Measurements from ENCODE around the gene MAGI1.

DNA sequence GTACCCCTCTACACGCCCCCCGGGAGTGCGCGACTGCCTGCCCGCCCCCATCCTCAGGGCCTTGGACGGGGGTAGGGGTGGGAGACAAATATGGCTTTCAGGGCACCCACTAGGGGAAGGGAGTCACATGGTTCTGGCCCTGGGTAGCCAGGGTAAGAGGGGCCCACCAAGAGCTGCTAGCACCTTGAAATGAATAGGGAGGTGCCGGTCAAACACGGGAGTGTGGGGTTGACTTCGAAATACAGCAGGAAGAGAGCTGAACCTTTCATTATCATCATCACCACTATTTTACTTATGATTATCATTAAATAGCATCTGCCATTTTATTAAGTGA lies 489.1 kb downstream of the MAGI1 start:
- TF ChIP-seq POLR2A (IDR thresholded peaks at IDR 0.05): no peak
- TF ChIP-seq, protein P1, sequence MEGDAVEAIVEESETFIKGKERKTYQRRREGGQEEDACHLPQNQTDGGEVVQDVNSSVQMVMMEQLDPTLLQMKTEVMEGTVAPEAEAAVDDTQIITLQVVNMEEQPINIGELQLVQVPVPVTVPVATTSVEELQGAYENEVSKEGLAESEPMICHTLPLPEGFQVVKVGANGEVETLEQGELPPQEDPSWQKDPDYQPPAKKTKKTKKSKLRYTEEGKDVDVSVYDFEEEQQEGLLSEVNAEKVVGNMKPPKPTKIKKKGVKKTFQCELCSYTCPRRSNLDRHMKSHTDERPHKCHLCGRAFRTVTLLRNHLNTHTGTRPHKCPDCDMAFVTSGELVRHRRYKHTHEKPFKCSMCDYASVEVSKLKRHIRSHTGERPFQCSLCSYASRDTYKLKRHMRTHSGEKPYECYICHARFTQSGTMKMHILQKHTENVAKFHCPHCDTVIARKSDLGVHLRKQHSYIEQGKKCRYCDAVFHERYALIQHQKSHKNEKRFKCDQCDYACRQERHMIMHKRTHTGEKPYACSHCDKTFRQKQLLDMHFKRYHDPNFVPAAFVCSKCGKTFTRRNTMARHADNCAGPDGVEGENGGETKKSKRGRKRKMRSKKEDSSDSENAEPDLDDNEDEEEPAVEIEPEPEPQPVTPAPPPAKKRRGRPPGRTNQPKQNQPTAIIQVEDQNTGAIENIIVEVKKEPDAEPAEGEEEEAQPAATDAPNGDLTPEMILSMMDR (IDR thresholded peaks at IDR 0.05): no peak

Data from breast epithelium (tissue), 3 donors.